ENCODE data around the gene DDX5.

GRCh38 chr17:64459284-64459747 lies 46.8 kb downstream of the DDX5 start:
- TF ChIP-seq CTCF (IDR thresholded peaks at IDR 0.05) (no peak), POLR2A (IDR thresholded peaks at IDR 0.05) (no peak)

Measured in heart left ventricle (tissue), 13 donors.